HG03139 (cell line): ENCODE results near the gene DHX16.

Experiments used
- ATAC-seq: cut with Tn5 transposase; IDR thresholded peaks from one replicate; pipeline ENCODE4 v1.9.1; 2021; ENCODE audit not compliant: unreplicated experiment

Gene DHX16

DNA sequence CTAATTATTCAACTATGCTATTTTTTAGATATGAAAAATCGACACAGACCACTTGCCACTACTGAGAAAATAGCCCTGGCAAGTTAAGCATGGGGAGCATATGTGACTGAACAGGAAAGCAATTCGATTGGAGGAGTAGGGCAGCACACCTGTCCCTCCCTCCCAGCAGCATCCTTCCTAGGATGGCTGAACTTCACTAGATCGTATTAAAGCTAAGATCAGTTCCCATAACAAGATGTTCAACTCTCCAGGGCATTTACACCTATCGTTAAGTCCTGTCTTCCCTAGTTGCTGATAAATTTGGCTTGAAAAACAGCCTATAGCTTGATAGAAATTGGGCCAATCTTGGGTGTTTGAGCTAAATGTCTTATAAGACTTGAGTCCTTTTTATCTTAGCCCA lies 62.7 kb downstream of the DHX16 start:
- no peak for ATAC-seq

- ATAC-seq = no peak
These were observed 68.8 kb downstream of the DHX16 start for GRCh38 chr6:30603961-30604360.
